PC-9 (cell line): ENCODE measurements around the gene MS4A7. TPM values are rescaled to one million over a fixed set of nuclear protein-coding genes. Genes with fewer than 3 reads are reported as not detected.

ENCODE experiments used
- BruUV-seq: library from RNA; stranded (reverse); fragments of 400-500 nt; replicated peaks from 2 replicates; lab custom pipeline; 2021; lab: Mats Ljungman, UMichigan
- CTCF ChIA-PET: fragments of 300-600 bp; sonication (Branson Sonifier 250); formaldehyde crosslinking; loops from one replicate; lab custom pipeline; 2022; ENCODE audit warnings: antibody characterized with exemption; lab: Charles Lee
- POLR2A ChIA-PET: fragments of 300-600 bp; sonication (Branson Sonifier 250); formaldehyde crosslinking; loops from one replicate; lab custom pipeline; 2022; ENCODE audit warnings: antibody characterized with exemption; ENCODE audit not compliant: unreplicated experiment; lab: Charles Lee
- DNase-seq, 2 experiments: peaks; one replicate each; pipeline versions ENCODE4 v3.0.0 to v3.0.0-alpha.2; 2015 to 2022; ENCODE audit warnings: mixed read lengths in 1 of 2
- H2AFZ ChIP-seq: fragments of 200-600 bp; sonication (generic); 2 replicates; pipeline ENCODE4 v1.8.1; 2017; ENCODE audit warnings: antibody characterized with exemption
- H3F3A ChIP-seq: fragments of 200-600 bp; sonication (generic); 2 replicates; pipeline ENCODE4 v1.8.1; 2017; ENCODE audit warnings: antibody characterized with exemption, mild to moderate bottlenecking, low read depth; ENCODE audit not compliant: insufficient read depth
- H3K27ac ChIP-seq: fragments of 200-600 bp; sonication (generic); 2 replicates; pipeline ENCODE4 v1.6.1; 2016; ENCODE audit warnings: mixed run types
- H3K27me3 ChIP-seq: fragments of 200-600 bp; sonication (generic); 2 replicates; pipeline ENCODE4 v1.6.1; 2016; ENCODE audit warnings: low read depth, mixed run types; ENCODE audit not compliant: insufficient read depth
- H3K36me3 ChIP-seq: fragments of 200-600 bp; sonication (generic); 2 replicates; pipeline ENCODE4 v1.6.1; 2016; ENCODE audit warnings: low read depth, mixed run types
- H3K4me1 ChIP-seq: fragments of 200-600 bp; sonication (generic); replicated peaks from 2 replicates; pipeline ENCODE4 v1.6.1; 2016; ENCODE audit warnings: mixed run types; ENCODE audit not compliant: insufficient read depth
- H3K4me2 ChIP-seq: fragments of 200-600 bp; sonication (generic); 2 replicates; pipeline ENCODE4 v1.6.1; 2017; ENCODE audit warnings: mixed run types
- H3K4me3 ChIP-seq: fragments of 200-600 bp; sonication (generic); 2 replicates; pipeline ENCODE4 v1.6.1; 2016; ENCODE audit warnings: mixed run types
- H3K79me2 ChIP-seq: fragments of 200-600 bp; sonication (generic); 2 replicates; pipeline ENCODE4 v1.6.1; 2017; ENCODE audit warnings: low read depth, mixed run types
- H3K9me2 ChIP-seq: fragments of 200-600 bp; sonication (generic); 2 replicates; pipeline ENCODE4 v1.8.1; 2017; ENCODE audit warnings: mild to moderate bottlenecking; ENCODE audit not compliant: insufficient read depth
- H3K9me3 ChIP-seq: fragments of 200-600 bp; sonication (generic); 2 replicates; pipeline ENCODE4 v1.8.1; 2016; ENCODE audit warnings: low read depth; ENCODE audit not compliant: insufficient read depth
- H4K20me1 ChIP-seq: fragments of 200-600 bp; sonication (generic); 2 replicates; pipeline ENCODE4 v1.8.1; 2017; ENCODE audit not compliant: insufficient read depth
- EZH2 ChIP-seq: fragments of 200-600 bp; sonication (generic); IDR thresholded peaks from 2 replicates; pipeline ENCODE4 v1.8.0; 2017; ENCODE audit warnings: antibody characterized with exemption, low read depth
- intact Hi-C: fragments of 100-400 bp; cut with micrococcal nuclease; formaldehyde crosslinking; loops from one replicate; pipeline ENCODE4 v1.10.0; 2022; ENCODE audit not compliant: unreplicated experiment
- total RNA-seq: library from RNA; stranded (reverse); gene quantifications from 2 replicates; pipeline ENCODE4 v1.2.3, GENCODE V29; 2021
- TF ChIP-seq, protein P1 (sequence below): fragments of 200-600 bp; sonication (generic); conservative IDR thresholded peaks from 2 replicates; pipeline ENCODE4 v1.6.1; 2017; ENCODE audit warnings: mixed run types, antibody characterized with exemption, mild to moderate bottlenecking, moderate library complexity

Gene MS4A7
- total RNA-seq, 1 experiment from 2014 or later, result not detected

DNA sequence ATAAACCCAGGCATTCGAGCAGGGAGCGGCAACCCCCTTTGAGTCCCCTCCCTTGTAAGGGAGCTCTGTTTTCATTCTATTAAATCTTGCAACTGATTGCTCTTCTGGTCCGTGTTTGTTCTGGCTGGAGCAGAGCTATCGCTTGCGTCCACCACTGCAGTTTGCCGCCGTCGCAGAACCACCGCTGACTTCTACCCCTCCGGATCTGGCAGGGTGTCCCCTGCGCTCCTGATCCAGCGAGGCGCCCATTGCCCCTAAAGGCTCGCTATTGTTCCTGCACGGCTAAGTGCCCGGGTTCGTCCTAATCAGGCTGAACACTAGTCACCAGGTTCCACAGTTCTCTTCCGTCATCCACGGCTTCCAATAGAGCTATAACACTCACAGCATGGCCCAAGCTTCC, 10.4 kb upstream of the MS4A7 start:
- Histone ChIP-seq H3K27ac (no peak overlapping the region), H3K4me1 (peaks cover 12% of the 10 kb centered on the region; the same call in 1 of the 2 replicates), H3K9me2 (no peaks in the 10 kb centered on the region), H3K4me2 (no peak overlapping the region), H4K20me1 (no peaks in the 10 kb centered on the region; the same call in 1 of the 2 replicates), H2AFZ (no peak overlapping the region), H3F3A (no peaks in the 10 kb centered on the region), H3K4me3 (no peak overlapping the region), H3K9me3 (peaks cover 3% of the 10 kb centered on the region; the same call in 1 of the 2 replicates), H3K36me3 (no peaks in the 10 kb centered on the region), H3K79me2 (no peaks in the 10 kb centered on the region), H3K27me3 (peaks cover 63% of the 10 kb centered on the region)
- no peak for DNase-seq
- ChIA-PET CTCF (no interaction called here), POLR2A (no interaction called here)
- no TSS peak for BruUV-seq
- TF ChIP-seq, protein P1, sequence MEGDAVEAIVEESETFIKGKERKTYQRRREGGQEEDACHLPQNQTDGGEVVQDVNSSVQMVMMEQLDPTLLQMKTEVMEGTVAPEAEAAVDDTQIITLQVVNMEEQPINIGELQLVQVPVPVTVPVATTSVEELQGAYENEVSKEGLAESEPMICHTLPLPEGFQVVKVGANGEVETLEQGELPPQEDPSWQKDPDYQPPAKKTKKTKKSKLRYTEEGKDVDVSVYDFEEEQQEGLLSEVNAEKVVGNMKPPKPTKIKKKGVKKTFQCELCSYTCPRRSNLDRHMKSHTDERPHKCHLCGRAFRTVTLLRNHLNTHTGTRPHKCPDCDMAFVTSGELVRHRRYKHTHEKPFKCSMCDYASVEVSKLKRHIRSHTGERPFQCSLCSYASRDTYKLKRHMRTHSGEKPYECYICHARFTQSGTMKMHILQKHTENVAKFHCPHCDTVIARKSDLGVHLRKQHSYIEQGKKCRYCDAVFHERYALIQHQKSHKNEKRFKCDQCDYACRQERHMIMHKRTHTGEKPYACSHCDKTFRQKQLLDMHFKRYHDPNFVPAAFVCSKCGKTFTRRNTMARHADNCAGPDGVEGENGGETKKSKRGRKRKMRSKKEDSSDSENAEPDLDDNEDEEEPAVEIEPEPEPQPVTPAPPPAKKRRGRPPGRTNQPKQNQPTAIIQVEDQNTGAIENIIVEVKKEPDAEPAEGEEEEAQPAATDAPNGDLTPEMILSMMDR, result no peak
- no peak for TF ChIP-seq EZH2
- intact Hi-C loops, result loop anchor here (10.0 kb wide), 1 partner anchor 117 kb away; no protein-coding TSS in a partner anchor

DNA sequence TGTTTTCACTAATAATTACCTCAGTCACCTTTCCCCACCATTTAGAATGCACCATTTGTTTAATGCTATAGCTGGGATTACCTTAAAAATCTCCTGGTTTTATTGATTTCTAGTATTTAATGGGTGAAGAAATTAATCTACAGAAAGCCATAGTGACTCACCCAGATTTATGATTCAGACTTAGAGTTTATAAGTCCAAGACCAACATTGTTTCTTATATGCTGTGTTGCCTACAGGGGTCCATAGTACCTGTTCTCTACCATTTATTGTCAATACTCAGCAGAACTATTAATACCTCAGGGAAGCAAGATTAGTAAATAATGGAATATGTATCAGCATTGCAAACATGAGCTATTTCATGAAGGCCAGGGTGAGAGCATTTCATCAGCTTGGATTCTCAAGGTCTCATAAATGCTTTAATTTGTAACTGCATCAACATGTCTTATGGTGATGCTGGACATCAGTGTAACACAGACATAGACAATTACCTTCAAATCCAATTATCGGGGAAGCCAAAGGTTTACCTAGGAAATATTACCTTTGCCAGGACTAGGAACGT, 8.0 kb upstream of the MS4A7 start:
- DNase-seq, result no peak
- TF ChIP-seq EZH2, result no peak
- TF ChIP-seq, protein P1, result no peak
- Histone ChIP-seq H3K79me2 (no peaks in the 10 kb centered on the region), H3K9me3 (peaks cover 3% of the 10 kb centered on the region; the same call in 1 of the 2 replicates), H4K20me1 (no peaks in the 10 kb centered on the region; the same call in 1 of the 2 replicates), H3K4me3 (no peak overlapping the region), H3K4me1 (peaks cover 12% of the 10 kb centered on the region; the same call in 1 of the 2 replicates), H3F3A (no peaks in the 10 kb centered on the region), H3K9me2 (no peaks in the 10 kb centered on the region), H2AFZ (no peak overlapping the region), H3K27me3 (peaks cover 64% of the 10 kb centered on the region), H3K4me2 (no peak overlapping the region), H3K36me3 (no peaks in the 10 kb centered on the region), H3K27ac (no peak overlapping the region)
- intact Hi-C loops, result no loop called here
- ChIA-PET CTCF (no interaction called here), POLR2A (no interaction called here)
- no TSS peak for BruUV-seq

DNA sequence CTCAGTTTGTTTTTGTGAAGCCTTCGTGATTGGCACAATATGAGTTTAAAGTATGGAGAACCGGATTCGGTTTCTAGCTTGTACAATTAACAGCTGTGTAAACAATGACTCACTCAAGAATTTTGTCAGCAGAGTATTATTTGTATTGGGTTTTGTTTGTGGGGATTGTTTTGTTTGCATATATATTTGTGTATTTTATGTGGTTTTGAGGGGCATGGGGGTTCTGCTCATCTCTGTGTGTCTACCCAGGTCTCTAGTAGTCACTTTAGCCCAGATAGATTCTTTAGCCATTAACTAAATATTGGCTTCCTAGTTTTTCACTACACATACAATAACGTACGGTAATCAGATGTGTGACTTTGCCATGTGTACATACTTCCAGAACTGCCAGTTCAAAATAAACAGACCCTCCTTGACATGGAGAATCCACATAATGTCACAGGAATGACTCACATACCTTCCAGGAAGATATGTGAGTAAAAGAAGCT, 7.5 kb upstream of the MS4A7 start:
- H4K20me1 ChIP-seq, result no peaks in the 10 kb centered on the region; the same call in 1 of the 2 replicates
- H3F3A ChIP-seq, result no peaks in the 10 kb centered on the region
- no TSS peak for BruUV-seq
- no peak overlapping the region for H3K4me3 ChIP-seq
- TF ChIP-seq, protein P1, result no peak
- H3K4me2 ChIP-seq, result no peak overlapping the region
- H3K36me3 ChIP-seq, result no peaks in the 10 kb centered on the region
- H3K27me3 ChIP-seq, result peaks cover 64% of the 10 kb centered on the region
- no peaks in the 10 kb centered on the region for H3K9me2 ChIP-seq
- no peak overlapping the region for H2AFZ ChIP-seq
- peaks cover 3% of the 10 kb centered on the region; the same call in 1 of the 2 replicates for H3K9me3 ChIP-seq
- ChIA-PET POLR2A (no interaction called here), CTCF (no interaction called here)
- H3K79me2 ChIP-seq, result no peaks in the 10 kb centered on the region
- intact Hi-C loops, result no loop called here
- H3K4me1 ChIP-seq, result peaks cover 12% of the 10 kb centered on the region; the same call in 1 of the 2 replicates
- no peak overlapping the region for H3K27ac ChIP-seq
- peak in 1 of 2 experiments; percentile 63 for DNase-seq
